HG02870 (cell line): Measurements from ENCODE around the gene PCSK5.

ENCODE experiments used
- ATAC-seq: cut with Tn5 transposase; IDR thresholded peaks from one replicate; pipeline ENCODE4 v1.9.1; 2021; ENCODE audit warnings: mild to moderate bottlenecking, moderate library complexity; ENCODE audit not compliant: unreplicated experiment

The PCSK5 gene

DNA sequence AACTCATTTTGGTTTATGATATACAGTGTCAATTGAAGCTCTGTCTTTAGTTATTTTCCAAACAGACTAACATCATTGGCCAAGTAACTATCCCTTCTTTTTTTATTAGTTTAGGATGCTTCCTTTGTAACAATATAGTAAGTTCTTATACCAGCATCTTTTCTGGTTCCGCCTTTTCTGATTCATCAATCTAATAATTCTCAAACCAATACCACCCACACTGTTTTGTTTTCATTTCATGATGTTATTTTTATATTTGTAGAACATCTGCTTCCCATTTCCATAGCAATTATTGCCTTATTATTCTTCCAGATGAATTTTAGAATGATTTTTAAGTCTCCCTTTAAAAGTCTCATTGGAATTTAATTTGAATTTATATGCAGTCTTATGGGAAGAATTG, 285.7 kb downstream of the PCSK5 start:
- no peak for ATAC-seq

GRCh38 chr9:76177931-76178330, 287.5 kb downstream of the PCSK5 start:
- ATAC-seq: no peak

DNA sequence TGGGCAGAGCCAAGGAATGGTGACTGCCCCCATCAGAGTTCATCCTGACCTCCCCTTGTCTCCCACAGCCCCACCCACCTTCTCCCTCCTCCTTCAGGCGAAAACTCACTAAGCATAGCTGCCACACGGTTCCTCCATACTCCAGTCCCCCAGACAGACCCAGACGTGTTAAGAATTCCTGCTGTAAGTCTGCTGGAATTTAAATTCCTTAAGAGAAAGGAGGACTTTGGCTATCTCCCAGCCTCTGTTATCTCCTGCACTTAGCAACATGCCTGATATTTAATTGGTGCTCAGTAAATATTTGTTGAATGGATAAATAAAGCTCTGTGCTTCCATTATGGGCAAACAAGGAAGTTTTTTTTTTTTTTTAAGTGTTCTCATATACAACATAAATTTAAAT, 290.1 kb downstream of the PCSK5 start:
- ATAC-seq: no peak

DNA sequence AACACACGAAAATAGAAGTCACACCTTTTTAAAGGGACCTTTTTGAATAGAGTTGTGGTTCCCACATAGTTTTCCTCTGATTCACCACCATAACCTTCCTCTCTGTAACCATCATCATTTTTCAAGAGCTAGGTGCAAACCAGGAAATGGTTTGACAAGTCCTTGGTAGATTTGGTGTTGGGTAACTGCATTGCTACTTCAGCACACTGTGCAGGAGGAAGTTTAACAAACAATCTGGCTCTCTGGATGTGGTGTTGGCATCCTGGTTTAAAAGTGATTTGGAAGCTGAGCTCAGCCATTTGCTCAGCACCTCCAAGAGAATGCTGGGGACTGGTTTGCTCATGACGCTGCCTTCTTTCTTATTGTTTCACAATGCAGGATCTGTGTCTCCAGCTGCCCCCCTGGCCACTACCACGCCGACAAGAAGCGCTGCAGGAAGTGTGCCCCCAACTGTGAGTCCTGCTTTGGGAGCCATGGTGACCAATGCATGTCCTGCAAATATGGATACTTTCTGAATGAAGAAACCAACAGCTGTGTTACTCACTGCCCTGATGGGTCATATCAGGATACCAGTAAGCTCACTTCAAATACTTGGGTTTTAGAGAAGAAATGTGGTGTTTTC, 290.7 kb downstream of the PCSK5 start:
- ATAC-seq: no peak

GRCh38 chr9:76181781-76182180, 291.3 kb downstream of the PCSK5 start:
- no peak for ATAC-seq

DNA sequence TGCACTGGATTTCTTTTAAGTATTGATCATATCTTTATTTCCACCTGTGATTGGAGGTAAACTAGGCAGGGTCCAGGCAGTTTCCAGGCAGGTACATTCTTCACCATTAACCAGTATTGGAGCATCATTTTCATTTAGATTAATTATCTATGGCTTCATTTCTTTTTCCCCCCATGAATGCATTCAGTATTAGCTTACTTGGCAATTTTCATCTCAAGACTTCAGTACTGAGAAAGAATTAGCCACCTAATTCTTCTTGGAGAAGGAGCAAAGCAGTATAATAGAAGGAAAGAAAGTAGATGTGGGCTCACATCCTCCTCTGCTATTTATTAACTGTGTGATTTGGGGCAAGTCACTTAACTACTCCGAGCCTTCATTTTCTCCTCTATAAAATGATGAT, 295.0 kb downstream of the PCSK5 start:
- no peak for ATAC-seq

GRCh38 chr9:76188286-76188685, 297.8 kb downstream of the PCSK5 start:
- ATAC-seq: no peak

DNA sequence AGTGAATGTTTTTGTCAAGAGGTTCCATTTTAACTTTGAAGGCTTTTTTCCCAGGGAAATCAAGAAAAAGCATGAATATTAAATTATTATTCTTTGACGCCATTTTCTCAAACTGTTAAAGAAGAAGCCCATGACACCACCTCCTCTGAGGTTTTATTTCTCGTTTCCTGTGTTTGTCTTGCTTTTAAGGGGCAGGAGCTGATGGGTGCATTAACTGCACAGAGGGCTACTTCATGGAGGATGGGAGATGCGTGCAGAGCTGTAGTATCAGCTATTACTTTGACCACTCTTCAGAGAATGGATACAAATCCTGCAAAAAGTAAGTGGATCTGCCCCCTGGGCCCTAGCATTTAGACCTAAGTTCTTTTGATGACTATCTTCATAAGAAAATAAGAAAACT, 298.4 kb downstream of the PCSK5 start:
- no peak for ATAC-seq

DNA sequence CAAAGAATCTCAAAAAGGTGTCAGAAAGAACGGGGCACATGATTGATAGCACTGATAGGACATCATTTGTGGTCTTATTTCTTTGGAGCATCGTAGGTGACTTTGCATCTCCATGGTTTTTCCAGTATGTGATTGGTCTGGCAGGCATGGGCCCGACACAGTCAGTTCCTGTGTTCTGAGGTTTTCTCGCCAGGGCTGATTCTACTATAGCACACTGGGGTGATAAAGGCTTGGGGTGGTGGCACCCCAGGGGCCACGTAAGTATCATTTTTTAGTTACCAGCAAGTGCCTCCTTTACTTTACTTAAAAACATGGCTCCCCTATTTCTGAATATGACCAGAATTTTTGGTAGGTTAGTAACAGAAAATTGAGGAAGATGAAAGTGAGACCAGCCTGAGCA, 301.0 kb downstream of the PCSK5 start:
- ATAC-seq: no peak

- ATAC-seq: no peak
These were observed 301.5 kb downstream of the PCSK5 start for GRCh38 chr9:76192013-76192412.

DNA sequence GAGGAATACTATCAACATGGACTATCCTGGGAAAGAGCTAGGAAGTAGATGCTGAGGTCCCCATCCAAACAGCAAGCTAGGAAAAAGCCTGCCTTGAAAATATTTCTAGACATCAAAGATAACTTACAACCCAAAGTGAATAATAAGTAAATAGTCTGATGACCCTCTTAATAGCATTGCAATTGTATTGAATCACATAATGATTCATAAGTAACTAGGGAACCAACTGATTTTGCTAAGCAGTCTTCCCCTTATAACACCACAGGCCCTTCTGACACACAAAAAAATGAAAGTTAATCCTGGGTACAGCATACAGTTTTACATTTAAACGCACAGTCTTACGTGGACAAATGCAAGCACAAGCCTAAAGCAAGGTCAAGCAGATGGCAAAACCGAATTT, 304.4 kb downstream of the PCSK5 start:
- ATAC-seq: no peak

GRCh38 chr9:76198336-76198735, 307.9 kb downstream of the PCSK5 start:
- ATAC-seq: no peak

DNA sequence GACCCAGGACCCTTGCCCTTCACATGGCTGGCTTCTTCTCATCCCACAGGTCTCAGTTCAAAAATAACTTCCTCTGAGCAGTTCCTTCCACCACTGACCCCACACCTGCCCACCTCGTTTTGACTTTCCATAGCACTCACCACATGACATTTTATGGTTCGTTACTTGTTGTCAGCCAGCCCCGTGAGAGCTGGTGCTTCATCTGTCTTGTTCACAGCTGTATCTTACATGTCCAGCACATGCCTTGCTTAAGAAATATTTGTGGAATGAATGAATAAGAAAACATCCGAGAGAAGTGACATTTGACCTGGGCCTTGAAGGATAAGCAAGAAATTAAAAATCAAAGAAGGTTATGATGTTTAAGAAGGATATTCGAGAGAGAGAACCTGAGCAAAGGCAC, 309.8 kb downstream of the PCSK5 start:
- no peak for ATAC-seq

- no peak for ATAC-seq
These were observed 310.3 kb downstream of the PCSK5 start for GRCh38 chr9:76200745-76201144.

GRCh38 chr9:76203373-76203772, 312.9 kb downstream of the PCSK5 start:
- no peak for ATAC-seq

GRCh38 chr9:76206821-76207220, 316.3 kb downstream of the PCSK5 start:
- no peak for ATAC-seq

DNA sequence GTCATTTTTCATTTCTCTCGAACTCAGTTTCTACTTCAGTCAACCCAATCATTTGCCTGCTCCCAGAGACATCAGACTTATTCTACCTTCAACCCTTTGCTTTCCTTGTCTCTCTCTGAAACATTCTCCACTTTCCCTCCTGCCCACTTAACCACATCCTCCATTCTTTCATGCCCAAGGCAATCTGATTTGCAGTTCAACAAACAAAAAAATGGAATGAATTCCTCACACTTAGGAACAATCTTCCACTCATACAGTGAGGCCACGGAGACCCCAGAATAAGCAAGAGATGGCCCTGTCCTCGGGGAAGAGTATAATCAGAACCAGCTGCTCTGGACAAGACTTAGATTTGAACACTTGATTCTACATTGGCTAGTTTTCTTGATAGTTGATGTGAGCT, 323.3 kb downstream of the PCSK5 start:
- ATAC-seq: no peak

DNA sequence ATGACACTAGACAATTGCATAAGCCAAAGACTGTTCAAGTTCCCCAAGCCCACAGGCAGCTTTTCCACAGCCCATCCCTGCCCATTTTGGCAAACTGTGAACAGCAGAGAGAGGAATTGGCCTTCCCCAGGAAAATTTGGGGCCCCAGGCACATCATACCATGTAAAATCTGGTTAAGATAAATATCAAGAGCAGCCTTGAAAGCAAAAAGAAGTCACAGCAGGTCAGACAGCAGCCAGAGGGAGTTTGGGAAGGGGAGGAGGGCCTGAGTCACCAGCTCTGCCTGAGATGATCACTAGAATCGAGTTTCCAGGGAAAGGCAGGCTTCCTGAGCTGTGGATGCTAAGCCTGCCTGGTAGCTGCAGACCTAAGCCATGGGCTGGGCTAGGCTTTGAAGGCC, 324.6 kb downstream of the PCSK5 start:
- no peak for ATAC-seq

- ATAC-seq: no peak
These were observed 325.7 kb downstream of the PCSK5 start for GRCh38 chr9:76216161-76216649.

DNA sequence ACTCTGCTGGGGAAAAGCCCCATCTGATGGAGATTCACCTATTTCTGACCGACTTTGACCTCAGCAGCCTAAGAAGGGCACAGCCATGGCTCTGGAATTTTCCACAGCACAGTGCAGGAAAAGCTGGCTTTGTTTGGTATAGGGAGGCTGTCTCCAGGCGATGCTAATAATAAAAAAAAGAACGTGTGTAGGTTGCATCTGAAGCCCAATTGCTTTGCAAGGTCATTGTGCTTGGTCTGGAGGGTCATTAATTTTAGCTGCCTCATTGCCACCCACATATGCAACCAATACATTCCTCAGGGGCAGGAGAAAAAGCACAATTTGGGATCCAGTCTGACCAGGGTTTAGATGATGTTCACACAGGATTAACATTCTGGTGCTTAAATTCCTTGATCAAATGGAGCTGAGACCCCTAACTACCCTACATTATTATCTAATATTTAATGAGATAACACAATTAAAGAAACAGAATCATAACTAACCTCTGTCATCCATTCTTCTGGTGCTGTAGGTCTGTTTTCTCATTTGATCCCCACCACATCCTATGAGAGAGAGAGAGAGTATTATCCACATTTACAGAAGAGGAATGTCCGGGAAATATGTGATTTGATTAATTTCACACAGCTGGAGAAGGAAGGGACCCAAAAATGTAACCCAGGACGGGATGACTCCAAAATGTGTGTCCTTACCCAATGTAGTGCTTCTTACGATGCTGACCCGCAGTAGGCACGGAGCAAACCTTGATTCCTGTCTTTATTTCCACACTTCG, 327.8 kb downstream of the PCSK5 start:
- ATAC-seq: no peak

DNA sequence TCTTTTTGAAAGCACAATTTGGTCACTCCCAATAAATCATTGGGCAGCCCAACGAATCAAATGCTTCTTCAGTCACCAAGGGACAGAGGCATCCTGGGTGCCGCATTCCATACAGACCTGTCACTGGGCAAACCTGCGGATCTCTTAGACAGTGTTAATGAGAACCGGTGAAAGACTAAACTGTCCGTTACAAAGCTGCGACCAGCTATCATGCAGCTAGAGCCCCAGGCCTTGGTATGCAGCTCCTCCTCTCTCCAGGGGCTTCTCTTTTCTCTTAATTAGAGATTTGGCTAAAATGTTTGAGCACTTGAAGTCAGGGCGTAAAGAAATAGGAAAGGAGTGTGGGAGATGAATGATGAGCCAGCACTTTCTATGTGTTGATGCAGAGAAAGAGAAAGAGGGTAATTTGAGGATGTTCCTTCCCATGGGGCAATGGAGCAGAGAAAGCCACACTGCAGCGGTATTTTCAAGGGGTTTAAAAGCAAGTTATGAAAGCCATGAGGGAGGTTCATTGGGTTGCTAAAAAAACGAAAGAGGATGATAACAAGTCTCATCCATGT, 328.5 kb downstream of the PCSK5 start:
- no peak for ATAC-seq

DNA sequence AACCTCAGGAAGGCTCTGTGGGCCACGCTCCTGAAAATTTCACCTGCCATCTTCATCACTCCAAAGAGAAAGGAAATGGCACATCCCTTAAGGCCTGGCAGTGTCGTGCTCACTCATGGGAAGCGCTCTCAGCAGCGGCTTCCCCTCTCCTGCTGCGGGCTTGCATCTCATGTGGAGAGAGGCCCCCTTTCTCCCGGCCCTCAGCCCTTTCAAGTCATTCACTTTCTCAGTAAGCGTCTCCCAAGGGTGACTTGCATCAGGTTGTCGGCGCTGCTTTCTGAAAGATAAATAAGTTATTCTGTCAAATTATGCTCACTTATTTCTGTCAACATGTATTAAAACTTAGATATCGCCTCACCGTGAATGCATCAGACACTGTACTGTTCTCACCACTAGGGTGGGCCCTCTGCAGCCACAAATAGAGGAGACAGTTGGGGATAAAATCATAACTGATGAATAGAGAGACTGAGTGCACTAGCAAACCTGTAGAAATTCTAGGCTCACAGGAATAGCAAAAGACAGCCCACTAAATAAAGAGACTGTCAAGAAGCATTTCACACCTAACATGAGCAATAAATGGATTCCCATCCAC, 329.2 kb downstream of the PCSK5 start:
- no peak for ATAC-seq
